WI38 (cell line): ENCODE measurements around the gene NBEA.

Source experiments
- H3K4me3 ChIP-seq: 2 replicates; pipeline ENCODE4 v1.5.1; 2011; ENCODE audit warnings: low read depth, mild to moderate bottlenecking, control low read depth, low read length
- CTCF ChIP-seq: IDR thresholded peaks from 2 replicates; pipeline ENCODE4 v1.5.1; 2012; ENCODE audit warnings: low read depth, mild to moderate bottlenecking, control low read depth, low read length

The NBEA gene

DNA sequence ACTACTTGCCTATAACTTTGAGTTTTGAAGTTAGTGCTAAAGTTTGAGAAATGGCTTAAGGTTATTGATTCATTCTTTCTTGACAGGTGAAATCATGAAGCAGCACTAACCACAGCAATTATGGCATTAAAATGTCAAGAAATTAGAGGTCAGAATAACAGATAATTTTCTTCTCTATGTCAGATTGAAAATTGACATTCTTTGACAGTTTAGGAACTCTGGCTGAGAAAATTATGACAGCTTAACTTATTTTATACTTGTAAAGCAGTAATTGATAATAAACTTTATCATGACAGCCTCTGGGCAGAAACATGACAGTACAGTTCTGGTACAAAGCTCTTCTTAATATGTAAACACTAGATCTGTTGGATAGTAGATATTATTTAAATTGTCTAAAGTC is 689.6 kb downstream of the NBEA start:
- no peak overlapping the region for H3K4me3 ChIP-seq
- no peak for TF ChIP-seq CTCF

GRCh38 chr13:35643625-35644024 is 701.6 kb downstream of the NBEA start:
- H3K4me3 ChIP-seq, result no peak overlapping the region
- no peak for TF ChIP-seq CTCF

DNA sequence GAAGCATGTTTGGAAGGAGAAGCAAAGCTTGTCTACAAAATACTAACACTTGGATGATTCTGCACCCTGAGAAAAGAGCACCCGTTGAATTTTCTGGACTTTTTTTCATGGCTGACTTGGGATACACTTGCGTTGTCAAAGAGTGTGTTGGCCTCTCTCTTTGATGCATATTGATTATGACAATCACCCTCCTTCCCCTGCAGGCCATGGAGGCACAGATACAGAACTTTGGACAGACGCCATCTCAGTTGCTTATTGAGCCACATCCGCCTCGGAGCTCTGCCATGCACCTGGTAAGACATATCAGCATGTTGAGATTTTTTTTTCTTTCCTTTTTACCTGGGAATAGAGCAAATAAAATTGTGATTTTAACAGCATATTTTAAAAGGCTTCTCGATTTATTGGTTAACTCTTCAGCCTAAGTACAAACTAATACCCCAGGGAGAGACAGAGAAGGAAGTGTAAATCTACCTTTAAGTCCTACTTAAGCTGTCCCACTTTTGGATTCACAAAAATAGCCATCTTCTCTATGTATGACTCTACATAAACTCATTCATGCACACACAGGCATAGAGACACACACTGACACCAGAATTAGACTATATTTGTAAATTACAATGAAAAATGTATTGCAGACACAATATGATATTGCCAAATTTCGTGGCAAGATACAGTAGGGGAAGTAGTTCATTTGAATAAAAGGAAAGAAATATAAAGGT is 704.1 kb downstream of the NBEA start:
- TF ChIP-seq CTCF, result no peak
- no peak overlapping the region for H3K4me3 ChIP-seq

DNA sequence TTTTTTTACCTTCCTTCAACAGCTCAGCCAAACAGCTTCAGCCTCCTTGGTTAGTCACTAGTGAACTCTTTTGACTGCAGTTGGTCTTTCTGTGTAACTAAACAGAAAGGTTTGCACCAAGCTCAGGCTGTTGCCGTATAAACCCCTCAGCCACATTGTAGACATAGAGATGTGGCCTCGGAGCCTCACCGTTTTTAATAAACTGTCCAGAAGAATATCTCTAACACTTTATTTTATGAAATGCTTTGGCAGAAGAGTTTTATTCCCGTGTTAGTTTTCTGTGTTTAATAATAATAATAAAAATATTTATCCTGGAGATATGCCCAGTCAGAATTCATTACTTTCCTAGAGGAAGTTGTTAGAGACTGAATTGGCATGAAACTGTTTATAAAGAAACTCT is 706.1 kb downstream of the NBEA start:
- TF ChIP-seq CTCF, result no peak
- H3K4me3 ChIP-seq, result no peak overlapping the region

DNA sequence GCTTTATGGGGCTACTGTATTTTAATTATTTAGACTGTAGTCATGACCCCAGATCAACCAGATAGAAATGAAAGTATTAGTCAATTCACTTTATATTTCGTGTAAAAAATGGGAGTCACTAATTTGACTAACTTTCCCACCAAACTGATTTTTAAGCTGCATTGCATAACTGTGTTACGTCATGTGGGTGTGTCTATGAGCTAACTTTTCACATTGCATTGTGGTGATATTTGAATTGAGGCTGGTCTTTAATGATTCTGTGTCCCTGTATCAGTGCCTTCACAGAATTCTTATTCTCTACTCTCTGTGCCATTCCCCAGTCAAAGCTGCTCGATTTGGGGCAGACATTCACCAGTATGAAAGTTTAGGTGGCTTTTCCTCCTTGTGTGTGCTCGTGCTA is 707.1 kb downstream of the NBEA start:
- no peak overlapping the region for H3K4me3 ChIP-seq
- no peak for TF ChIP-seq CTCF

DNA sequence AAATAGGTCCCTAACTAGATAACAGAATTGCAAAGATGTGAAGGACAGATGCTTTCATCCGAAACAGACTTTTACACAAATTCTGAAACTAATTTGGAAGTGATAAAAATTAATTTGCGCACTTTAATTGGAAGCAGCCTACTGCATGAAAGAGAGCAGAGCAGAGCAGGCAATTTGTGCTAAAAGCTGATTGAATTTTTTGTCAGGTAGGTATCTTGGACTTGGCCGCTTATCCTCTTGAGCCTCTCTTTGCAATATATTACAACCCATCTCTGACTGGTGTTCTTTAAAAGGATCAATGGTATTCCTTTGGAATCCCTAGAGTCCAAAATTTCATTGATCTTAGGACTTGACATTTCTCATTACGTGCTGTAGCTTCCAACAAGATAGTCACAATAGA is 717.7 kb downstream of the NBEA start:
- TF ChIP-seq CTCF, result no peak
- no peak overlapping the region for H3K4me3 ChIP-seq

DNA sequence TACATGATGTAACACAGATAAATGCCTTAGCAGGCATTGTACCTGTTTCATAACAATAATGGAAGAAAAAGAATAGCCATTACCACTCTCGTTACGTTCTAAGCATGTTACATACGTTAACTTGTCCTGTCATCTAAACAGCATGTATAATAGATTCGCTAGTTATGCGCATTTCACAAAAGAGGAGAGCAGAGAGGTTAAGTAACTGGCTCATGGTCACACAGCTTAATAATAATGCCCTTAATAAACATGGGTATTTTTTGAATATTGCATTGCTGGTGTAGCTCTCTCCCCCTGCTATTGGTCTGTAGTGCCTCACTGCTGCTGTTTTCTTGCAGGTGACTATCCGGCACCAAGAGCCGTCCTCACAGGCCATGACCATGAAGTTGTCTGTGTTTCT is 722.7 kb downstream of the NBEA start:
- H3K4me3 ChIP-seq, result no peak overlapping the region
- TF ChIP-seq CTCF, result no peak
